H1 (cell line): ENCODE results near the gene XDH. TPM values are rescaled to one million over a fixed set of nuclear protein-coding genes. Genes with fewer than 3 reads are reported as not detected.
A peak's percentile ranks its signal among the peaks of the same experiment; 100 is the strongest.

Experiments
- CTCF ChIA-PET: fragments of 300-600 bp; sonication (Branson Sonifier 250); formaldehyde crosslinking; loops from one replicate; lab custom pipeline; 2021; ENCODE audit not compliant: partially characterized antibody; lab: Charles Lee
- POLR2A ChIA-PET: fragments of 300-600 bp; sonication (Branson Sonifier 250); formaldehyde crosslinking; loops from one replicate; lab custom pipeline; 2021; ENCODE audit warnings: inconsistent platforms; ENCODE audit not compliant: partially characterized antibody; lab: Charles Lee
- DNase-seq, 2 experiments: peaks; one replicate each; pipeline versions ENCODE4 v3.0.0 to v3.0.0-alpha.2; 2010 to 2022; ENCODE audit warnings: low spot score in 2 of 2, low read depth in 1 of 2, mixed read lengths in 1 of 2
- FAIRE-seq: peaks from 2 replicates; lab custom pipeline; 2011; peaks lifted over from hg19 to GRCh38; lab: Jason Lieb, UNC
- H2AFZ ChIP-seq: 2 replicates; pipeline ENCODE4 v1.8.1; 2012; ENCODE audit warnings: low read length, inconsistent platforms
- H2AK5ac ChIP-seq: 2 replicates; pipeline ENCODE4 v1.6.1; 2013; ENCODE audit warnings: low read depth, low read length
- H2BK120ac ChIP-seq: replicated peaks from 2 replicates; pipeline ENCODE3; 2013; ENCODE audit warnings: low read depth, low read length, inconsistent platforms
- H2BK12ac ChIP-seq: 2 replicates; pipeline ENCODE4 v1.6.1; 2013; ENCODE audit warnings: low read depth, low read length
- H2BK15ac ChIP-seq: 2 replicates; pipeline ENCODE4 v1.6.1; 2013; ENCODE audit warnings: low read length
- H2BK20ac ChIP-seq: 2 replicates; pipeline ENCODE4 v1.6.1; 2013; ENCODE audit warnings: low read length
- H2BK5ac ChIP-seq: 2 replicates; pipeline ENCODE4 v1.6.1; 2013; ENCODE audit warnings: low read depth, low read length
- H3K14ac ChIP-seq: 2 replicates; pipeline ENCODE4 v1.6.1; 2013; ENCODE audit warnings: inconsistent platforms; ENCODE audit not compliant: insufficient read length
- H3K18ac ChIP-seq: 2 replicates; pipeline ENCODE4 v1.6.1; 2013; ENCODE audit warnings: low read length; ENCODE audit errors: extremely low read depth
- H3K23ac ChIP-seq: 2 replicates; pipeline ENCODE4 v1.6.1; 2013; ENCODE audit warnings: inconsistent platforms; ENCODE audit not compliant: insufficient read length
- H3K23me2 ChIP-seq: 2 replicates; pipeline ENCODE4 v1.6.1; 2013; ENCODE audit warnings: low read depth, low read length
- H3K27ac ChIP-seq: 2 replicates; pipeline ENCODE4 v1.6.1; 2011; ENCODE audit warnings: low read depth, low read length, inconsistent platforms
- H3K27me3 ChIP-seq, 4 experiments: replicated peaks in 1 of 4; 1 replicate in 1 of 4; 2 replicates in 3 of 4; pipeline versions ENCODE4 v1.6.1 to v1.8.1; 2011 to 2013; ENCODE audit warnings: low read length in 3 of 4, mild to moderate bottlenecking in 3 of 4, inconsistent platforms in 2 of 4, mixed read lengths in 2 of 4, moderate library complexity in 1 of 4; ENCODE audit not compliant: control insufficient read depth in 3 of 4, insufficient read depth in 3 of 4; ENCODE audit errors: extremely low read depth in 1 of 4
- H3K36me3 ChIP-seq, 4 experiments: 2 replicates each; pipeline versions ENCODE4 v1.6.1 to v1.8.1; 2011 to 2013; ENCODE audit warnings: mild to moderate bottlenecking in 4 of 4, low read length in 3 of 4, moderate library complexity in 2 of 4, control low read depth in 1 of 4, inconsistent platforms in 1 of 4; ENCODE audit not compliant: insufficient read depth in 4 of 4, control insufficient read depth in 2 of 4
- H3K4ac ChIP-seq: replicated peaks from 2 replicates; pipeline ENCODE3; 2013; ENCODE audit warnings: low read length, low read depth, mixed read lengths, inconsistent platforms; ENCODE audit not compliant: insufficient read length
- H3K4me1 ChIP-seq, 4 experiments: replicated peaks in 1 of 4; 1 replicate in 1 of 4; 2 replicates in 3 of 4; pipeline versions ENCODE4 v1.6.1 to v1.8.1; 2011 to 2013; ENCODE audit warnings: low read length in 3 of 4, inconsistent platforms in 2 of 4, mixed read lengths in 1 of 4; ENCODE audit not compliant: insufficient read depth in 4 of 4, control insufficient read depth in 3 of 4
- H3K4me2 ChIP-seq, 2 experiments: 2 replicates each; pipeline versions ENCODE4 v1.6.1 to v1.8.1; 2011 to 2013; ENCODE audit warnings: low read depth in 2 of 2, low read length in 2 of 2, control low read depth in 1 of 2, inconsistent platforms in 1 of 2, mild to moderate bottlenecking in 1 of 2; ENCODE audit not compliant: insufficient read depth in 1 of 2
- H3K4me3 ChIP-seq, 4 experiments: fragments of 200-600, 300-600 bp in 1 of 4; sonication (generic), shearing (Covaris generic), sonication (Bioruptor Twin) in 1 of 4; 2 replicates each; pipeline versions ENCODE4 v1.5.1 to v1.8.1; 2011 to 2016; ENCODE audit warnings: low read length in 4 of 4, low read depth in 3 of 4, control low read depth in 2 of 4, inconsistent platforms in 2 of 4, mild to moderate bottlenecking in 2 of 4, mixed read lengths in 1 of 4, moderate library complexity in 1 of 4; ENCODE audit not compliant: insufficient read depth in 2 of 4; ENCODE audit errors: extremely low read depth in 1 of 4
- H3K56ac ChIP-seq: replicated peaks from 2 replicates; pipeline ENCODE3; 2013; ENCODE audit warnings: low read depth, mild to moderate bottlenecking, mixed read lengths, low read length, inconsistent platforms; ENCODE audit not compliant: insufficient read length
- H3K79me1 ChIP-seq: 2 replicates; pipeline ENCODE4 v1.6.1; 2013; ENCODE audit warnings: low read depth, low read length, control low read depth
- H3K79me2 ChIP-seq, 2 experiments: 2 replicates each; pipeline versions ENCODE4 v1.6.1 to v1.8.1; 2012 to 2013; ENCODE audit warnings: low read length in 2 of 2, mild to moderate bottlenecking in 2 of 2, inconsistent platforms in 1 of 2; ENCODE audit not compliant: insufficient read depth in 2 of 2, control insufficient read depth in 1 of 2
- H3K9ac ChIP-seq, 4 experiments: replicated peaks in 1 of 4; 1 replicate in 1 of 4; 2 replicates in 3 of 4; pipeline versions ENCODE4 v1.6.1 to v1.8.1; 2011 to 2013; ENCODE audit warnings: low read depth in 3 of 4, low read length in 3 of 4, control low read depth in 2 of 4, mild to moderate bottlenecking in 2 of 4, moderate library complexity in 2 of 4, inconsistent platforms in 1 of 4; ENCODE audit errors: extremely low read depth in 1 of 4
- H3K9me3 ChIP-seq, 2 experiments: 2 replicates each; pipeline versions ENCODE4 v1.6.1 to v1.8.1; 2012 to 2013; ENCODE audit warnings: mild to moderate bottlenecking in 2 of 2, moderate library complexity in 2 of 2, control low read depth in 1 of 2, inconsistent platforms in 1 of 2, low read depth in 1 of 2, low read length in 1 of 2, mixed read lengths in 1 of 2; ENCODE audit not compliant: insufficient read depth in 2 of 2
- H4K20me1 ChIP-seq, 2 experiments: replicated peaks in 1 of 2; 2 replicates each; pipeline versions ENCODE3 to v1.8.1; 2011 to 2013; ENCODE audit warnings: inconsistent platforms in 2 of 2, low read length in 2 of 2, mild to moderate bottlenecking in 1 of 2; ENCODE audit not compliant: insufficient read depth in 2 of 2, control insufficient read depth in 1 of 2
- H4K5ac ChIP-seq: 2 replicates; pipeline ENCODE4 v1.6.1; 2013; ENCODE audit warnings: low read length, low read depth, mixed read lengths, inconsistent platforms; ENCODE audit not compliant: insufficient read length
- H4K8ac ChIP-seq: 2 replicates; pipeline ENCODE4 v1.8.0; 2013; ENCODE audit warnings: mild to moderate bottlenecking, moderate library complexity, low read length, inconsistent platforms; ENCODE audit not compliant: insufficient read depth; ENCODE audit errors: extremely low read depth
- H4K91ac ChIP-seq: replicated peaks from 2 replicates; pipeline ENCODE3; 2013; ENCODE audit warnings: low read length, mixed read lengths, inconsistent platforms; ENCODE audit not compliant: insufficient read length
- CEBPB ChIP-seq: IDR thresholded peaks from 2 replicates; pipeline ENCODE4 v1.6.1; 2012; ENCODE audit warnings: low read depth, low read length
- CHD1 ChIP-seq: IDR thresholded peaks from 2 replicates; pipeline ENCODE4 v1.6.1; 2012; ENCODE audit warnings: low read depth, low read length, improper control_type of control experiment
- CHD2 ChIP-seq: IDR thresholded peaks from 2 replicates; pipeline ENCODE4 v1.6.1; 2012; ENCODE audit warnings: low read length, improper control_type of control experiment
- CTCF ChIP-seq, 3 experiments: IDR thresholded peaks; 1 replicate in 2 of 3; 2 replicates in 1 of 3; pipeline versions ENCODE4 v1.5.1 to v1.6.1; 2011; ENCODE audit warnings: low read length in 3 of 3, mild to moderate bottlenecking in 3 of 3, inconsistent platforms in 2 of 3, low read depth in 1 of 3, moderate library complexity in 1 of 3; ENCODE audit not compliant: insufficient read depth in 1 of 3; ENCODE audit errors: control extremely low read depth in 1 of 3
- NANOG ChIP-seq: IDR thresholded peaks from 2 replicates; pipeline ENCODE4 v1.6.1; 2011; ENCODE audit warnings: low read length, low read depth, mild to moderate bottlenecking, inconsistent platforms; ENCODE audit not compliant: insufficient read depth, poor library complexity, severe bottlenecking
- RAD21 ChIP-seq, 2 experiments: IDR thresholded peaks in 1 of 2; conservative IDR thresholded peaks in 1 of 2; 2 replicates each; pipeline ENCODE4 v1.6.1; 2011; ENCODE audit warnings: low read depth in 2 of 2, low read length in 2 of 2, improper control_type of control experiment in 1 of 2, inconsistent platforms in 1 of 2, mild to moderate bottlenecking in 1 of 2, moderate library complexity in 1 of 2
- TAF7 ChIP-seq: optimal IDR thresholded peaks from 2 replicates; pipeline ENCODE3; 2011; ENCODE audit warnings: low read depth, mild to moderate bottlenecking, inconsistent platforms, low read length, moderate library complexity, borderline replicate concordance
- TCF12 ChIP-seq: IDR thresholded peaks from 2 replicates; pipeline ENCODE4 v1.6.1; 2011; ENCODE audit warnings: low read depth, mild to moderate bottlenecking, low read length
- TEAD4 ChIP-seq: IDR thresholded peaks from 2 replicates; pipeline ENCODE4 v1.6.1; 2012; ENCODE audit warnings: low read depth, low read length, inconsistent platforms, mixed read lengths
- YY1 ChIP-seq: IDR thresholded peaks from 2 replicates; pipeline ENCODE4 v1.6.1; 2011; ENCODE audit warnings: low read depth, mild to moderate bottlenecking, low read length
- WGBS, 2 experiments: shearing (Covaris generic) in 1 of 2; methylation state at CpG; one replicate each; pipeline versions ENCODE4 v1.1.6 to v1.1.7; 2013 to 2015; ENCODE audit warnings: low lambda C conversion rate in 2 of 2, mixed read lengths in 2 of 2, inconsistent platforms in 1 of 2, low coverage in 1 of 2, missing lambda C conversion rate in 1 of 2; ENCODE audit not compliant: insufficient replicate concordance in 2 of 2, insufficient coverage in 1 of 2, insufficient read length in 1 of 2; ENCODE audit errors: extremely low coverage in 1 of 2, missing lambda C conversion rate in 1 of 2; 5-methylcytosine and 5-hydroxymethylcytosine counted together
- polyA plus RNA-seq, 7 experiments: library from polyadenylated mRNA; depleted of rRNA in 3 of 7; stranded (reverse) in 5 of 7; unstranded in 2 of 7; fragments of >200 nt in 5 of 7; fragments of 200-250 nt in 2 of 7; gene quantifications; 1 replicate in 5 of 7; 2 replicates in 1 of 7; 4 replicates in 1 of 7; pipeline versions ENCODE4 v1.2.1 to v1.2.3, GENCODE V29; 2011 to 2013; ENCODE audit warnings: missing spikeins in 2 of 7, mixed read lengths in 2 of 7
- total RNA-seq: library from RNA; stranded (reverse); fragmentation: NEBNext Ultra II Directional; extraction: Animal tissue kit (Norgen Biotek cat#: 25700); gene quantifications from 2 replicates; pipeline ENCODE4 v1.2.1, GENCODE V29; 2021

Gene XDH
- total and polyA plus RNA-seq, 2 of the 8 experiments (the other 6 are each of a cell fraction or from before 2014, with no cell fraction given): 0.68 to 1.2 TPM

DNA sequence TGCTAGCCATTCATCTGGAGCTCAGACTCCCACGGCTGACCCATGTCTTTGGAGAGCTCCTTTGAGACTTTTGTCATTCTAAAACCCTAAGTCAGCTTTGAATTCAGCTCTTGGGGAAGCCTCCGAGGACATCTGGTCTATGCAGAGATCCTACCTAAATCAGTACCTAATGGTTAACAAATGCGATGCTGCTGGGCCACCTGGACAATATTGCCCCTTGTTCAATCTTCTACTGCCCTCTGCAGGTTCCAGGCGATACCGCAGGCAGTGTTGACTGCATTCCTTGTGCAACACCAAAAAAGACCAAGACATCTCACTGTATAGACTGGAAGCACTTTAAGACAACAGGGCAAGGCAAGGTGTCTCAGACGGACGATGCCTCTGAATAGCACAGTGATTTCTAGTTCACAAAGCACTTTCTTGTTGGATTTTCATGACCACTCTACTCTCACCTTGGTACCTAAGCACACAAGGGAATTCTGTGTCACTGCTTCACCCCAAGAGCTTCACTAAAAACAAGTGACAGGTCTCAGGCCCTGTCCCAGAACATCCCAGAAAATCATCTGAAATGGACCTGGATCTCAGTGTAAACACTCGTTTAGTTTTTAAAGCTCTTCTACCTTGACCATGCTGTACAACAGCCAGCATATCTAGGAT is 80.9 kb downstream of the XDH start:
- Histone ChIP-seq H3K4me1 (peaks cover 0 to 6% (median 0%) of the 10 kb centered on the region in 4 experiments; a peak in 2 of 7 replicates), H3K79me1 (no peaks in the 10 kb centered on the region), H2AFZ (no peak overlapping the region), H4K5ac (no peak overlapping the region), H3K23ac (no peak overlapping the region), H2BK120ac (no peak overlapping the region), H3K23me2 (no peaks in the 10 kb centered on the region), H2BK5ac (no peak overlapping the region), H4K20me1 (peaks cover 0 to 2% of the 10 kb centered on the region in 2 experiments), H4K91ac (no peak overlapping the region), H3K18ac (no peak overlapping the region), H3K4me2 (peak overlapping the region in 1 of 2 experiments; percentile 18; a peak in 1 of 4 replicates), H3K79me2 (no peaks in the 10 kb centered on the region), H2AK5ac (no peak overlapping the region), H3K36me3 (no peaks in the 10 kb centered on the region), H2BK12ac (no peak overlapping the region), H2BK15ac (no peak overlapping the region), H3K9ac (no peak overlapping the region), H3K4me3 (no peak overlapping the region), H3K27ac (no peak overlapping the region), H3K27me3 (no peaks in the 10 kb centered on the region; a peak in 1 of 7 replicates), H2BK20ac (no peak overlapping the region)
- peak; percentile 71 to 92 for DNase-seq
- POLR2A ChIA-PET: no interaction called here
- 13% methylated on average over 8 of the region's 8 CpGs; no CpG with 5 or more reads in 1 of the 2 experiments for WGBS, 2 experiments
- CTCF ChIA-PET: interaction anchor here (0.5 to 7.2 kb wide), 73 partner anchors 8 to 859 kb away, joined by 3 to 64 read pairs (median 5); partner anchors contain the start of genes EHD3 and GALNT14
- FAIRE-seq: peak; percentile 91
- TF ChIP-seq CTCF (IDR thresholded peaks at IDR 0.05; ENCODE audit: control extremely low read depth in 1 of 3, insufficient read depth in 1 of 3, low read depth in 1 of 3, low read length in 3 of 3): peak; percentile 85 to 98 (median 95)
- peak; percentile 94 for TF ChIP-seq TCF12
- peak; percentile 98 to 99 for TF ChIP-seq RAD21 (IDR thresholded peaks at IDR 0.05 in 1 of 2, conservative IDR thresholded peaks at IDR 0.05 in 1 of 2; ENCODE audit: low read depth in 2 of 2, low read length in 2 of 2)
- peak; percentile 83 for TF ChIP-seq TEAD4
- TF ChIP-seq YY1: 0 out of 2 replicates have a peak, but pooled peaks have one; percentile 13
- TF ChIP-seq CEBPB: peak; percentile 76
- peak; percentile 41 for TF ChIP-seq NANOG
- TF ChIP-seq TAF7: no peak
- TF ChIP-seq CHD1: no peak
- no peak for TF ChIP-seq CHD2
- TF ChIP-seq, all 59 proteins: peak for 7
- Histone ChIP-seq H3K14ac (no peak overlapping the region), H3K4ac (no peak overlapping the region), H3K56ac (no peak overlapping the region), H3K9me3 (no peaks in the 10 kb centered on the region), H4K8ac (no peak overlapping the region)
